Transverse colon (tissue), 4 donors: ENCODE measurements around the gene CEP63.

Experiments used
- CTCF ChIP-seq, 5 experiments: fragments of 200-600 bp in 3 of 5; fragments of 450-650 bp in 2 of 5; sonication (generic) in 3 of 5; IDR thresholded peaks; 1 replicate in 2 of 5; 2 replicates in 3 of 5; pipeline ENCODE4 v1.5.1; 2016 to 2017; ENCODE audit warnings: antibody characterized with exemption in 5 of 5, inconsistent platforms in 3 of 5, mild to moderate bottlenecking in 2 of 5, moderate library complexity in 1 of 5
- EP300 ChIP-seq: sonication (generic); formaldehyde crosslinking; IDR thresholded peaks from one replicate; pipeline ENCODE4 v1.6.1; 2017; ENCODE audit warnings: antibody characterized with exemption, low read depth
- POLR2A ChIP-seq: fragments of 450-650 bp; IDR thresholded peaks from one replicate; pipeline ENCODE4 v1.6.1; 2016; ENCODE audit warnings: antibody characterized with exemption, mild to moderate bottlenecking, moderate library complexity
- POLR2AphosphoS5 ChIP-seq, 3 donors: sonication (generic); formaldehyde crosslinking; IDR thresholded peaks; one replicate each; pipeline ENCODE4 v1.6.1; 2016; ENCODE audit warnings: antibody characterized with exemption in 3 of 3

DNA sequence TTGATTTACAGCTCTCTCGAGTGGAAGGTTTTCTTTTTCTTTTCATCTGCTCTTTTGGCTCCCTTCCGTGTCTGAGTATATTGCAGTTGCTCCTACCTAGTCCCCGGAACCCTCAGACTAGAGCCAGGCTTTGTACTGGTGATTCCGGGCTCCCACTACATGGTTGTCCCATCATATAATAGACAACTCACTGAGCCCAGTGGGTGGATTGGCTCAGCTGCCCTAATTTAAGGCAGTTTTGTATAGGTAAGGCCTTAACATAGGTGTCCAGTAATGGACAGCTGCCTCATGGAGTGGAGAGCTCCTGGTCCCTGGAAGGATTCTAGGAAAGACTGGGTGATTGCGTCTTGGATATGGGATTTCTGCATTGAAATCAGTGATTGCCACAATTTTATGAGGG is 106.9 kb downstream of the CEP63 start:
- TF ChIP-seq POLR2AphosphoS5 (IDR thresholded peaks at IDR 0.05) (no peak), POLR2A (no peak), CTCF (IDR thresholded peaks at IDR 0.05) (no peak), EP300 (no peak)
